K562 (cell line): ENCODE data around the gene HP1BP3. TPM values are rescaled to one million over a fixed set of nuclear protein-coding genes. Genes with fewer than 3 reads are reported as not detected.

Experiments
- CHD4 ChIP-seq: fragments of 200-600 bp; sonication (generic); IDR thresholded peaks from 3 replicates; pipeline ENCODE4 v1.6.1; 2012; ENCODE audit warnings: low read depth, mild to moderate bottlenecking, mixed read lengths, low read length, inconsistent platforms; ENCODE audit not compliant: insufficient read depth, insufficient replicate concordance, poor library complexity, severe bottlenecking
- CREB1 ChIP-seq, 2 experiments: sonication (generic) in 1 of 2; formaldehyde crosslinking in 1 of 2; IDR thresholded peaks; 2 replicates each; pipeline versions ENCODE4 v1.6.1 to v1.8.0; 2012 to 2022; ENCODE audit warnings: inconsistent platforms in 1 of 2, mild to moderate bottlenecking in 1 of 2, missing genetic modification reagents in 1 of 2, moderate library complexity in 1 of 2
- FOXA3 ChIP-seq, 2 experiments: fragments of 450-650 bp in 1 of 2; sonication (generic) in 1 of 2; formaldehyde crosslinking; IDR thresholded peaks in 1 of 2; conservative IDR thresholded peaks in 1 of 2; 2 replicates each; pipeline versions ENCODE4 v1.4.0 to v1.8.0; 2020 to 2022; ENCODE audit warnings: mild to moderate bottlenecking in 2 of 2, missing genetic modification reagents in 1 of 2
- GABPB1 ChIP-seq: sonication (generic); formaldehyde crosslinking; IDR thresholded peaks from 2 replicates; pipeline ENCODE4 v1.8.0; 2022; ENCODE audit warnings: mild to moderate bottlenecking, missing genetic modification reagents
- HNRNPH1 ChIP-seq: fragments of 200-400 bp; formaldehyde crosslinking; optimal IDR thresholded peaks from 2 replicates; pipeline ENCODE3; 2017; ENCODE audit warnings: low read depth, mild to moderate bottlenecking, low read length, moderate library complexity
- IRF1 ChIP-seq: sonication (generic); formaldehyde crosslinking; IDR thresholded peaks from 2 replicates; pipeline ENCODE4 v1.8.0; 2022; ENCODE audit warnings: missing genetic modification reagents, mild to moderate bottlenecking, borderline replicate concordance
- JUNB ChIP-seq: fragments of 450-650 bp; formaldehyde crosslinking; conservative IDR thresholded peaks from 2 replicates; pipeline ENCODE4 v1.4.0; 2020; ENCODE audit warnings: mild to moderate bottlenecking
- NCOA6 ChIP-seq: fragments of 450-650 bp; IDR thresholded peaks from 2 replicates; pipeline ENCODE4 v1.6.1; 2017; ENCODE audit warnings: mild to moderate bottlenecking
- NONO ChIP-seq, 2 experiments: fragments of 200-400 bp in 1 of 2; fragments of 450-650 bp in 1 of 2; formaldehyde crosslinking in 1 of 2; IDR thresholded peaks; 2 replicates each; pipeline ENCODE4 v1.6.1; 2017; ENCODE audit warnings: low read depth in 2 of 2, mild to moderate bottlenecking in 2 of 2, moderate library complexity in 2 of 2, low read length in 1 of 2
- POLR3G ChIP-seq: IDR thresholded peaks from 2 replicates; pipeline ENCODE4 v1.6.1; 2011; ENCODE audit not compliant: insufficient read length, insufficient replicate concordance; ENCODE audit errors: extremely low read depth
- SMARCA4 ChIP-seq: fragments of 450-650 bp; IDR thresholded peaks from 2 replicates; pipeline ENCODE4 v1.6.1; 2016
- ZSCAN29 ChIP-seq: fragments of 450-650 bp; IDR thresholded peaks from 2 replicates; pipeline ENCODE4 v1.6.1; 2017
- polyA plus RNA-seq, 8 experiments: library from polyadenylated mRNA; depleted of rRNA in 4 of 8; stranded (reverse) in 5 of 8; unstranded in 3 of 8; fragments of >200 nt; fragmentation: Nextera tagmentation in 2 of 8; fragmentation: Illumina TruSeq in 1 of 8; extraction: Ambion mirVana in 2 of 8; extraction: Trizol in 1 of 8; gene quantifications; 2 replicates each; pipeline versions ENCODE4 v1.2.1 to v1.2.3, GENCODE V29; 2011 to 2014; ENCODE audit warnings: inconsistent platforms in 1 of 8, missing spikeins in 1 of 8
- total RNA-seq, 7 experiments: library from RNA; depleted of rRNA in 6 of 7; stranded (reverse); fragments of >200 nt in 6 of 7; fragmentation: Illumina TruSeq in 2 of 7; extraction: Trizol in 2 of 7; gene quantifications; 2 replicates each; pipeline versions ENCODE4 v1.2.1 to v1.2.3, GENCODE V29; 2011 to 2021; ENCODE audit warnings: low replicate concordance in 1 of 7
- TF ChIP-seq, protein P1 (sequence below), 2 experiments: fragments of 450-650 bp; IDR thresholded peaks; 2 replicates each; pipeline ENCODE4 v1.6.1; 2016; ENCODE audit warnings: mild to moderate bottlenecking in 2 of 2, borderline replicate concordance in 1 of 2, low read depth in 1 of 2, moderate library complexity in 1 of 2
- TF ChIP-seq, protein P2 (sequence below): sonication (generic); formaldehyde crosslinking; IDR thresholded peaks from 2 replicates; pipeline ENCODE4 v1.8.0; 2022; ENCODE audit warnings: mild to moderate bottlenecking, missing genetic modification reagents, borderline replicate concordance

Gene HP1BP3
- total and polyA plus RNA-seq, 9 of the 15 experiments (the other 6 are each of a cell fraction or from before 2014, with no cell fraction given): 57.3 to 513 (median 240) TPM

- TF ChIP-seq, protein P1, sequence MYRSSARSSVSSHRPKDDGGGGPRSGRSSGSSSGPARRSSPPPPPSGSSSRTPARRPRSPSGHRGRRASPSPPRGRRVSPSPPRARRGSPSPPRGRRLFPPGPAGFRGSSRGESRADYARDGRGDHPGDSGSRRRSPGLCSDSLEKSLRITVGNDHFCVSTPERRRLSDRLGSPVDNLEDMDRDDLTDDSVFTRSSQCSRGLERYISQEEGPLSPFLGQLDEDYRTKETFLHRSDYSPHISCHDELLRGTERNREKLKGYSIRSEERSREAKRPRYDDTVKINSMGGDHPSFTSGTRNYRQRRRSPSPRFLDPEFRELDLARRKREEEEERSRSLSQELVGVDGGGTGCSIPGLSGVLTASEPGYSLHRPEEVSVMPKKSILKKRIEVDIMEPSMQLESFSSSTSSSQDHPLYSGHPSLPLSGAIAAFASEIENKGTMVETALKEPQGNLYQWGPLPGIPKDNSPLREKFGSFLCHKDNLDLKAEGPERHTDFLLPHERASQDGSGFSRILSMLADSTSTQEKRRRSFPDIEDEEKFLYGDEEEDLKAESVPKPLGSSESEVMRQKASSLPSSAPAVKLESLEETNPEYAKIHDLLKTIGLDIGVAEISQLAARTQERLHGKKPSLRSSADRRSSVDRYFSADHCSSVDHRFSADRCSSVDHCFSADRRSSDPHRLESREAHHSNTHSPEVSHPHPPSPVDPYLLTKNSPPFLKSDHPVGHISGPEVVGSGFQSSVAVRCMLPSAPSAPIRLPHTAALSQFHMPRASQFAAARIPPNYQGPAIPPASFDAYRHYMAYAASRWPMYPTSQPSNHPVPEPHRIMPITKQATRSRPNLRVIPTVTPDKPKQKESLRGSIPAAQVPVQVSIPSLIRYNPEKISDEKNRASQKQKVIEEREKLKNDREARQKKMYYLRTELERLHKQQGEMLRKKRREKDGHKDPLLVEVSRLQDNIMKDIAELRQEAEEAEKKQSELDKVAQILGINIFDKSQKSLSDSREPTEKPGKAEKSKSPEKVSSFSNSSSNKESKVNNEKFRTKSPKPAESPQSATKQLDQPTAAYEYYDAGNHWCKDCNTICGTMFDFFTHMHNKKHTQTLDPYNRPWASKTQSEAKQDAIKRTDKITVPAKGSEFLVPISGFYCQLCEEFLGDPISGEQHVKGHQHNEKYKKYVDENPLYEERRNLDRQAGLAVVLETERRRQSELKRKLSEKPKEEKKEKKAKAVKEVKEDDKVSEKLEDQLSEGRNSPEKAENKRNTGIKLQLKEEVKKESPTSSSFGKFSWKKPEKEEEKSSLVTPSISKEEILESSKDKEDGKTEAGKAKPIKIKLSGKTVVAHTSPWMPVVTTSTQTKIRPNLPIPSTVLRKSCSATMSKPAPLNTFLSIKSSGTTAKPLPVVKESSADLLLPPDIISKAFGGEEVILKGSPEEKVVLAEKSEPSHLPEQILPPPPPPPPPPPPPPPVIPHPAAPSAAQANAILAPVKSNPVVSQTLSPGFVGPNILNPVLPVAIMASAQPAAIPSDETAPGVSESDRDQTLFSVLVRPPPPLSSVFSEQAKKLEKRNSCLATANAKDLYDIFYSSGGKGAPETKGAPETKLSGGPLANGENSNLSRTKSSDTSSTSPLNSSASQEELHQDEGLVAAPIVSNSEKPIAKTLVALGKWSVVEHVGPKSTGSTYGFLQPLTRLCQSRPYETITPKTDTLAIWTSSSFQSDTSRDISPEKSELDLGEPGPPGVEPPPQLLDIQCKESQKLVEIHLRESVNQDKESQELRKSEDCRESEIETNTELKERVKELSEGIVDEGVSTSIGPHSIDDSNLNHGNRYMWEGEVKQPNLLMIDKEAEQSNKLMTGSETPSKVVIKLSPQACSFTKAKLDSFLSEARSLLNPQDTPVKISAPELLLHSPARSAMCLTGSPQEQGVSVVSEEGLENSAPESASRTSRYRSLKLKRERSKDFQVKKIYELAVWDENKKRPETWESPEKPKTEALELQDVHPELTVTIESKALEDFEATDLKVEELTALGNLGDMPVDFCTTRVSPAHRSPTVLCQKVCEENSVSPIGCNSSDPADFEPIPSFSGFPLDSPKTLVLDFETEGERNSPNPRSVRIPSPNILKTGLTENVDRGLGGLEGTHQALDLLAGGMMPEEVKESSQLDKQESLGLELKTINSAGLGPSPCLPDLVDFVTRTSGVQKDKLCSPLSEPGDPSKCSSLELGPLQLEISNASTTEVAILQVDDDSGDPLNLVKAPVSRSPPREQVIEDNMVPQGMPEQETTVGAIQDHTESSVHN (IDR thresholded peaks at IDR 0.05; ENCODE audit: borderline replicate concordance in 1 of 2, low read depth in 1 of 2): no peak
- TF ChIP-seq CREB1 (IDR thresholded peaks at IDR 0.05) (no peak), CREB1 (CRISPR knock-in tag; IDR thresholded peaks at IDR 0.05) (peak; percentile 66; the same call in 1 of the 2 replicates), CHD4 (no peak), NCOA6 (no peak), POLR3G (no peak), ZSCAN29 (no peak), JUNB (CRISPR knock-in tag) (no peak), FOXA3 (CRISPR knock-in tag; conservative IDR thresholded peaks at IDR 0.05 in 1 of 2, IDR thresholded peaks at IDR 0.05 in 1 of 2) (peak in 1 of 2 experiments; percentile 83; a peak in 2 of 4 replicates), GABPB1 (CRISPR knock-in tag) (peak; percentile 64; the same call in 1 of the 2 replicates), NONO (IDR thresholded peaks at IDR 0.05; ENCODE audit: low read depth in 2 of 2, low read length in 1 of 2) (no peak), HNRNPH1 (no peak), IRF1 (CRISPR knock-in tag) (peak; percentile 50; the same call in 1 of the 2 replicates), SMARCA4 (no peak)
- TF ChIP-seq, protein P2, sequence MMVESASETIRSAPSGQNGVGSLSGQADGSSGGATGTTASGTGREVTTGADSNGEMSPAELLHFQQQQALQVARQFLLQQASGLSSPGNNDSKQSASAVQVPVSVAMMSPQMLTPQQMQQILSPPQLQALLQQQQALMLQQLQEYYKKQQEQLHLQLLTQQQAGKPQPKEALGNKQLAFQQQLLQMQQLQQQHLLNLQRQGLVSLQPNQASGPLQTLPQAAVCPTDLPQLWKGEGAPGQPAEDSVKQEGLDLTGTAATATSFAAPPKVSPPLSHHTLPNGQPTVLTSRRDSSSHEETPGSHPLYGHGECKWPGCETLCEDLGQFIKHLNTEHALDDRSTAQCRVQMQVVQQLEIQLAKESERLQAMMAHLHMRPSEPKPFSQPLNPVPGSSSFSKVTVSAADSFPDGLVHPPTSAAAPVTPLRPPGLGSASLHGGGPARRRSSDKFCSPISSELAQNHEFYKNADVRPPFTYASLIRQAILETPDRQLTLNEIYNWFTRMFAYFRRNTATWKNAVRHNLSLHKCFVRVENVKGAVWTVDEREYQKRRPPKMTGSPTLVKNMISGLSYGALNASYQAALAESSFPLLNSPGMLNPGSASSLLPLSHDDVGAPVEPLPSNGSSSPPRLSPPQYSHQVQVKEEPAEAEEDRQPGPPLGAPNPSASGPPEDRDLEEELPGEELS (CRISPR knock-in tag): peak; percentile 97; the same call in 1 of the 2 replicates
Measured at GRCh38 chr1:20725189-20726117, 61.7 kb downstream of the HP1BP3 start (continued).
